GM23338 (cell line): Measurements from ENCODE around the gene CACTIN. TPM values are rescaled to one million over a fixed set of nuclear protein-coding genes. Genes with fewer than 3 reads are reported as not detected.

Experiments
- ATAC-seq: fragments of 200-7000 bp; cut with Tn5 transposase; 3 replicates; pipeline ENCODE4 v1.9.1; 2020
- DNase-seq: peaks from one replicate; pipeline ENCODE4 v3.0.0-alpha.2; 2015; ENCODE audit warnings: low spot score
- H2AFZ ChIP-seq: fragments of 200-600 bp; sonication (generic); 2 replicates; pipeline ENCODE4 v1.8.0; 2016; ENCODE audit warnings: antibody characterized with exemption, mild to moderate bottlenecking, moderate library complexity
- H3F3A ChIP-seq: fragments of 200-600 bp; sonication (generic); replicated peaks from 2 replicates; pipeline ENCODE4 v1.8.0; 2017; ENCODE audit warnings: antibody characterized with exemption, mixed run types, low read depth
- H3K27ac ChIP-seq: fragments of 200-600 bp; sonication (generic); 2 replicates; pipeline ENCODE4 v1.6.1; 2016; ENCODE audit warnings: low read depth
- H3K27me3 ChIP-seq: fragments of 200-600 bp; sonication (generic); 2 replicates; pipeline ENCODE4 v1.8.0; 2016; ENCODE audit warnings: mild to moderate bottlenecking, mixed run types, moderate library complexity; ENCODE audit not compliant: insufficient read depth
- H3K36me3 ChIP-seq: fragments of 200-600 bp; sonication (generic); 2 replicates; pipeline ENCODE4 v1.8.0; 2016; ENCODE audit warnings: mild to moderate bottlenecking; ENCODE audit not compliant: insufficient read depth
- H3K4me1 ChIP-seq: fragments of 200-600 bp; sonication (generic); 2 replicates; pipeline ENCODE4 v1.8.0; 2016; ENCODE audit warnings: mild to moderate bottlenecking, moderate library complexity; ENCODE audit not compliant: insufficient read depth
- H3K4me2 ChIP-seq: fragments of 200-600 bp; sonication (generic); 2 replicates; pipeline ENCODE4 v1.7.1; 2017; ENCODE audit warnings: mixed run types
- H3K4me3 ChIP-seq: fragments of 200-600 bp; sonication (generic); 2 replicates; pipeline ENCODE4 v1.6.1; 2016; ENCODE audit warnings: mixed run types
- H3K79me2 ChIP-seq: fragments of 200-600 bp; sonication (generic); replicated peaks from 2 replicates; pipeline ENCODE4 v1.8.0; 2017; ENCODE audit warnings: mild to moderate bottlenecking; ENCODE audit not compliant: insufficient read depth
- H3K9me2 ChIP-seq: fragments of 200-600 bp; sonication (generic); 2 replicates; pipeline ENCODE4 v1.8.0; 2017; ENCODE audit not compliant: insufficient read depth
- H4K20me1 ChIP-seq: fragments of 200-600 bp; sonication (generic); replicated peaks from 2 replicates; pipeline ENCODE4 v1.8.0; 2017; ENCODE audit warnings: mild to moderate bottlenecking; ENCODE audit not compliant: insufficient read depth
- H3K27ac Mint-ChIP-seq: 2 replicates; pipeline ENCODE4 v1.8.0; 2020; ENCODE audit warnings: inconsistent platforms, mild to moderate bottlenecking, moderate library complexity, mixed read lengths
- H3K27me3 Mint-ChIP-seq: 3 replicates; pipeline ENCODE4 v1.8.0; 2022; ENCODE audit warnings: low read depth, mild to moderate bottlenecking, moderate library complexity, mixed read lengths, inconsistent platforms; ENCODE audit not compliant: insufficient read depth, poor library complexity
- H3K36me3 Mint-ChIP-seq: 3 replicates; pipeline ENCODE4 v1.8.0; 2021; ENCODE audit warnings: low read depth, mild to moderate bottlenecking, inconsistent platforms, moderate library complexity, mixed read lengths
- H3K4me1 Mint-ChIP-seq: 3 replicates; pipeline ENCODE4 v1.8.0; 2020; ENCODE audit warnings: mild to moderate bottlenecking, inconsistent platforms, mixed read lengths
- H3K4me3 Mint-ChIP-seq: 3 replicates; pipeline ENCODE4 v1.8.0; 2021; ENCODE audit warnings: moderate library complexity, mild to moderate bottlenecking, inconsistent platforms, mixed read lengths
- H3K9me3 Mint-ChIP-seq: 3 replicates; pipeline ENCODE4 v1.8.0; 2020; ENCODE audit warnings: moderate library complexity, mild to moderate bottlenecking, inconsistent platforms, mixed read lengths
- CREB1 ChIP-seq: fragments of 250-450 bp; sonication (Bioruptor Pico); IDR thresholded peaks from 2 replicates; pipeline ENCODE4 v1.5.0; 2020; ENCODE audit warnings: low read depth, mild to moderate bottlenecking, moderate library complexity
- EZH2 ChIP-seq: fragments of 200-600 bp; sonication (generic); IDR thresholded peaks from one replicate; pipeline ENCODE4 v1.8.0; 2017; ENCODE audit warnings: antibody characterized with exemption, mild to moderate bottlenecking, low read depth; ENCODE audit not compliant: unreplicated experiment
- EZH2phosphoT487 ChIP-seq: fragments of 200-600 bp; sonication (generic); IDR thresholded peaks from one replicate; pipeline ENCODE4 v1.8.1; 2018; ENCODE audit warnings: antibody characterized with exemption; ENCODE audit not compliant: unreplicated experiment
- JUNB ChIP-seq: IDR thresholded peaks from one replicate; pipeline ENCODE4 v1.6.1; 2016; ENCODE audit warnings: antibody characterized with exemption; ENCODE audit not compliant: unreplicated experiment
- NANOG ChIP-seq: IDR thresholded peaks from 2 replicates; pipeline ENCODE4 v1.6.1; 2016; ENCODE audit warnings: antibody characterized with exemption, borderline replicate concordance
- POLR2AphosphoS5 ChIP-seq: IDR thresholded peaks from 2 replicates; pipeline ENCODE4 v1.6.1; 2016; ENCODE audit warnings: antibody characterized with exemption, low read depth
- STAT1 ChIP-seq: IDR thresholded peaks from one replicate; pipeline ENCODE4 v1.6.1; 2016; ENCODE audit warnings: antibody characterized with exemption; ENCODE audit not compliant: unreplicated experiment
- ZNF114 ChIP-seq: fragments of 250-450 bp; sonication (Bioruptor Pico); IDR thresholded peaks from 2 replicates; pipeline ENCODE4 v1.5.0; 2020; ENCODE audit warnings: mild to moderate bottlenecking, moderate library complexity
- polyA plus RNA-seq: library from polyadenylated mRNA; unstranded; fragments of >200 nt; fragmentation: Nextera tagmentation; extraction: Ambion mirVana; gene quantifications from 2 replicates; pipeline ENCODE4 v1.2.1, GENCODE V29; 2016
- total RNA-seq: library from RNA; depleted of rRNA; stranded (reverse); fragments of >200 nt; shearing (Covaris generic); gene quantifications from 2 replicates; pipeline ENCODE4 v1.2.3, GENCODE V29; 2014
- TF ChIP-seq, protein P1 (sequence below): IDR thresholded peaks from 2 replicates; pipeline ENCODE4 v1.6.1; 2016; ENCODE audit warnings: antibody characterized with exemption
- TF ChIP-seq, protein P2 (sequence below): IDR thresholded peaks from one replicate; pipeline ENCODE4 v1.6.1; 2018; ENCODE audit warnings: antibody characterized with exemption; ENCODE audit not compliant: unreplicated experiment
- TF ChIP-seq, protein P3 (sequence below): fragments of 250-450 bp; sonication (Bioruptor Pico); IDR thresholded peaks from 2 replicates; pipeline ENCODE4 v1.5.0; 2020; ENCODE audit warnings: mild to moderate bottlenecking, moderate library complexity

The CACTIN gene
- total and polyA plus RNA-seq, 2 experiments from 2014 or later, result 14.3 to 47.4 TPM

DNA sequence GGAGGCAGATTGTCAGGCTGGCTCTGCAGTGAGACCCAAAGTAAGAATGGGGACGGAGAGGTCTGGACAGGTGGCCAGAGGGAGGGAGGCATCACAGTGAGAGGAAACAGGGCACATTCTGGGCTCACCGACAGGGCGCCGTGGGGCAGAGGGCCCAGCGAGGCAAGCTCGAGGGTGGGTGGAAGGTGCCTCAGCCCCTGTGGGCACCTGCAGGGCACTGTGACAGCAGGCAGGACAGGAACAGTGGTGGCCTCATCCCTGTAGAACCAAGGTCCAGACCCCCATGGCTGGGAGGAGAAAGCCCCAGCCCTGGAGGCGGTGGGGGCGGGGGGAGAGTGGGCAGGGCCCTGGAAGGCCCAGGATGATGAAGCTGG lies 46.0 kb upstream of the CACTIN start (continued):
- TF ChIP-seq, protein P1, sequence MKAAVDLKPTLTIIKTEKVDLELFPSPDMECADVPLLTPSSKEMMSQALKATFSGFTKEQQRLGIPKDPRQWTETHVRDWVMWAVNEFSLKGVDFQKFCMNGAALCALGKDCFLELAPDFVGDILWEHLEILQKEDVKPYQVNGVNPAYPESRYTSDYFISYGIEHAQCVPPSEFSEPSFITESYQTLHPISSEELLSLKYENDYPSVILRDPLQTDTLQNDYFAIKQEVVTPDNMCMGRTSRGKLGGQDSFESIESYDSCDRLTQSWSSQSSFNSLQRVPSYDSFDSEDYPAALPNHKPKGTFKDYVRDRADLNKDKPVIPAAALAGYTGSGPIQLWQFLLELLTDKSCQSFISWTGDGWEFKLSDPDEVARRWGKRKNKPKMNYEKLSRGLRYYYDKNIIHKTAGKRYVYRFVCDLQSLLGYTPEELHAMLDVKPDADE, result no peak
- TF ChIP-seq, protein P2, sequence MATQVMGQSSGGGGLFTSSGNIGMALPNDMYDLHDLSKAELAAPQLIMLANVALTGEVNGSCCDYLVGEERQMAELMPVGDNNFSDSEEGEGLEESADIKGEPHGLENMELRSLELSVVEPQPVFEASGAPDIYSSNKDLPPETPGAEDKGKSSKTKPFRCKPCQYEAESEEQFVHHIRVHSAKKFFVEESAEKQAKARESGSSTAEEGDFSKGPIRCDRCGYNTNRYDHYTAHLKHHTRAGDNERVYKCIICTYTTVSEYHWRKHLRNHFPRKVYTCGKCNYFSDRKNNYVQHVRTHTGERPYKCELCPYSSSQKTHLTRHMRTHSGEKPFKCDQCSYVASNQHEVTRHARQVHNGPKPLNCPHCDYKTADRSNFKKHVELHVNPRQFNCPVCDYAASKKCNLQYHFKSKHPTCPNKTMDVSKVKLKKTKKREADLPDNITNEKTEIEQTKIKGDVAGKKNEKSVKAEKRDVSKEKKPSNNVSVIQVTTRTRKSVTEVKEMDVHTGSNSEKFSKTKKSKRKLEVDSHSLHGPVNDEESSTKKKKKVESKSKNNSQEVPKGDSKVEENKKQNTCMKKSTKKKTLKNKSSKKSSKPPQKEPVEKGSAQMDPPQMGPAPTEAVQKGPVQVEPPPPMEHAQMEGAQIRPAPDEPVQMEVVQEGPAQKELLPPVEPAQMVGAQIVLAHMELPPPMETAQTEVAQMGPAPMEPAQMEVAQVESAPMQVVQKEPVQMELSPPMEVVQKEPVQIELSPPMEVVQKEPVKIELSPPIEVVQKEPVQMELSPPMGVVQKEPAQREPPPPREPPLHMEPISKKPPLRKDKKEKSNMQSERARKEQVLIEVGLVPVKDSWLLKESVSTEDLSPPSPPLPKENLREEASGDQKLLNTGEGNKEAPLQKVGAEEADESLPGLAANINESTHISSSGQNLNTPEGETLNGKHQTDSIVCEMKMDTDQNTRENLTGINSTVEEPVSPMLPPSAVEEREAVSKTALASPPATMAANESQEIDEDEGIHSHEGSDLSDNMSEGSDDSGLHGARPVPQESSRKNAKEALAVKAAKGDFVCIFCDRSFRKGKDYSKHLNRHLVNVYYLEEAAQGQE, result no peak
- no peak for TF ChIP-seq EZH2phosphoT487
- no peak for TF ChIP-seq CREB1

DNA sequence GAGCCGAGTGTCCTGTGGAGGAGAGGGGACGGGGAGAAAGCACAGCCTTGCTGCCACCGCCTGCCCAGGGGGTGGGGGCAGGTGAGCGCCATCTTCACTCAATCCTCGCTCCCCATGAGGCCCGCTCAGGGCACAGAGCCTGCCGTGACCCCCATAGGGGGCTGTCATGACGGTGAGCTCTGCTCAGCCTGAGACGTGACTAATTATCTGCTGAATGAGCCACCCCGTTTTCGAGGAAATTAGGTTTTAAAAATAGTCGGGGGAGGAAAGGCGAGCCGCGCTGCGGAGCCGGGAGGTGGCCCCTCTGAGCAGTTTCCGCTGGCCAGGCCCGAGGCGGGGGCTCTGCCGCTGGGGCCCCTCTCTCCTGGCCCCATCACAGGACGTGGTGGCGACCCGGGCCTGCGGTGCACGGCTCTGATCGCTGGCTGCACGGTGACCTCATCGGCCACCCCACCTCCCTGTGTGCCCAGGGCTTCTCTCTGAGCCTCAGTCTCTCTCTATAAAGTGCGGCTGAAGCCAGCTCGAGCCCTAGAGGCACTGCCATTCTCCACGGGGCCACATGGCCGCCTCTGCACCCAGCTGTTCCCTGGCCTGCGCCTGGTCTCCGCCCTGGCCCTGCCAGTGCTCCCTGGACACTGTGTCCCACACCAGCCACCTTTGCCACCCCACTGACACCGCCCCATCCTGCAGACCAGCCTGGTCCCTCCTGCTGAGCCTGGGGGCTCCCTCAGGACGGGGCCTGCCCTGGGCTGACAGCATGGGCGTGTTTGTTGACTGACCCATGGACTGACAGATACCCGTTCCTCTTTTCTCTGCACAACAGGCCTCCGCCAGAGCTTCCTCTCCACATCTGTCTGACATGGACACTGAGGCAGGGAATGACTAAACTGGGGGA lies 45.3 kb upstream of the CACTIN start:
- peaks cover 17% of the 10 kb centered on the region for H3K4me1 Mint-ChIP-seq
- no peaks in the 10 kb centered on the region for H3K9me3 Mint-ChIP-seq
- no peak overlapping the region for H3K27ac ChIP-seq
- H3K9me2 ChIP-seq, result no peaks in the 10 kb centered on the region
- H4K20me1 ChIP-seq, result peaks cover 3% of the 10 kb centered on the region; the same call in 1 of the 2 replicates
- H3K27me3 Mint-ChIP-seq, result peaks cover 13% of the 10 kb centered on the region
- no peaks in the 10 kb centered on the region for H3K36me3 ChIP-seq
- no peaks in the 10 kb centered on the region for H3K27me3 ChIP-seq
- no peak overlapping the region for H3K4me2 ChIP-seq
- ATAC-seq (peak; percentile 11), DNase-seq (no peak)
- peaks cover 3% of the 10 kb centered on the region; the same call in 1 of the 3 replicates for H3K36me3 Mint-ChIP-seq
- H3K79me2 ChIP-seq, result peaks cover 16% of the 10 kb centered on the region; the same call in 1 of the 2 replicates
- H3F3A ChIP-seq, result no peaks in the 10 kb centered on the region
- peaks cover 6% of the 10 kb centered on the region; the same call in 1 of the 2 replicates for H3K4me1 ChIP-seq
- no peak overlapping the region for H2AFZ ChIP-seq
- H3K4me3 Mint-ChIP-seq, result no peak overlapping the region
- H3K4me3 ChIP-seq, result no peak overlapping the region
- H3K27ac Mint-ChIP-seq, result peak overlapping the region; percentile 65
- no peak for TF ChIP-seq ZNF114 (CRISPR knock-in tag)
- TF ChIP-seq CREB1, result no peak
- TF ChIP-seq EZH2phosphoT487, result no peak
- TF ChIP-seq, protein P1, result no peak
- no peak for TF ChIP-seq POLR2AphosphoS5
- TF ChIP-seq, protein P3, sequence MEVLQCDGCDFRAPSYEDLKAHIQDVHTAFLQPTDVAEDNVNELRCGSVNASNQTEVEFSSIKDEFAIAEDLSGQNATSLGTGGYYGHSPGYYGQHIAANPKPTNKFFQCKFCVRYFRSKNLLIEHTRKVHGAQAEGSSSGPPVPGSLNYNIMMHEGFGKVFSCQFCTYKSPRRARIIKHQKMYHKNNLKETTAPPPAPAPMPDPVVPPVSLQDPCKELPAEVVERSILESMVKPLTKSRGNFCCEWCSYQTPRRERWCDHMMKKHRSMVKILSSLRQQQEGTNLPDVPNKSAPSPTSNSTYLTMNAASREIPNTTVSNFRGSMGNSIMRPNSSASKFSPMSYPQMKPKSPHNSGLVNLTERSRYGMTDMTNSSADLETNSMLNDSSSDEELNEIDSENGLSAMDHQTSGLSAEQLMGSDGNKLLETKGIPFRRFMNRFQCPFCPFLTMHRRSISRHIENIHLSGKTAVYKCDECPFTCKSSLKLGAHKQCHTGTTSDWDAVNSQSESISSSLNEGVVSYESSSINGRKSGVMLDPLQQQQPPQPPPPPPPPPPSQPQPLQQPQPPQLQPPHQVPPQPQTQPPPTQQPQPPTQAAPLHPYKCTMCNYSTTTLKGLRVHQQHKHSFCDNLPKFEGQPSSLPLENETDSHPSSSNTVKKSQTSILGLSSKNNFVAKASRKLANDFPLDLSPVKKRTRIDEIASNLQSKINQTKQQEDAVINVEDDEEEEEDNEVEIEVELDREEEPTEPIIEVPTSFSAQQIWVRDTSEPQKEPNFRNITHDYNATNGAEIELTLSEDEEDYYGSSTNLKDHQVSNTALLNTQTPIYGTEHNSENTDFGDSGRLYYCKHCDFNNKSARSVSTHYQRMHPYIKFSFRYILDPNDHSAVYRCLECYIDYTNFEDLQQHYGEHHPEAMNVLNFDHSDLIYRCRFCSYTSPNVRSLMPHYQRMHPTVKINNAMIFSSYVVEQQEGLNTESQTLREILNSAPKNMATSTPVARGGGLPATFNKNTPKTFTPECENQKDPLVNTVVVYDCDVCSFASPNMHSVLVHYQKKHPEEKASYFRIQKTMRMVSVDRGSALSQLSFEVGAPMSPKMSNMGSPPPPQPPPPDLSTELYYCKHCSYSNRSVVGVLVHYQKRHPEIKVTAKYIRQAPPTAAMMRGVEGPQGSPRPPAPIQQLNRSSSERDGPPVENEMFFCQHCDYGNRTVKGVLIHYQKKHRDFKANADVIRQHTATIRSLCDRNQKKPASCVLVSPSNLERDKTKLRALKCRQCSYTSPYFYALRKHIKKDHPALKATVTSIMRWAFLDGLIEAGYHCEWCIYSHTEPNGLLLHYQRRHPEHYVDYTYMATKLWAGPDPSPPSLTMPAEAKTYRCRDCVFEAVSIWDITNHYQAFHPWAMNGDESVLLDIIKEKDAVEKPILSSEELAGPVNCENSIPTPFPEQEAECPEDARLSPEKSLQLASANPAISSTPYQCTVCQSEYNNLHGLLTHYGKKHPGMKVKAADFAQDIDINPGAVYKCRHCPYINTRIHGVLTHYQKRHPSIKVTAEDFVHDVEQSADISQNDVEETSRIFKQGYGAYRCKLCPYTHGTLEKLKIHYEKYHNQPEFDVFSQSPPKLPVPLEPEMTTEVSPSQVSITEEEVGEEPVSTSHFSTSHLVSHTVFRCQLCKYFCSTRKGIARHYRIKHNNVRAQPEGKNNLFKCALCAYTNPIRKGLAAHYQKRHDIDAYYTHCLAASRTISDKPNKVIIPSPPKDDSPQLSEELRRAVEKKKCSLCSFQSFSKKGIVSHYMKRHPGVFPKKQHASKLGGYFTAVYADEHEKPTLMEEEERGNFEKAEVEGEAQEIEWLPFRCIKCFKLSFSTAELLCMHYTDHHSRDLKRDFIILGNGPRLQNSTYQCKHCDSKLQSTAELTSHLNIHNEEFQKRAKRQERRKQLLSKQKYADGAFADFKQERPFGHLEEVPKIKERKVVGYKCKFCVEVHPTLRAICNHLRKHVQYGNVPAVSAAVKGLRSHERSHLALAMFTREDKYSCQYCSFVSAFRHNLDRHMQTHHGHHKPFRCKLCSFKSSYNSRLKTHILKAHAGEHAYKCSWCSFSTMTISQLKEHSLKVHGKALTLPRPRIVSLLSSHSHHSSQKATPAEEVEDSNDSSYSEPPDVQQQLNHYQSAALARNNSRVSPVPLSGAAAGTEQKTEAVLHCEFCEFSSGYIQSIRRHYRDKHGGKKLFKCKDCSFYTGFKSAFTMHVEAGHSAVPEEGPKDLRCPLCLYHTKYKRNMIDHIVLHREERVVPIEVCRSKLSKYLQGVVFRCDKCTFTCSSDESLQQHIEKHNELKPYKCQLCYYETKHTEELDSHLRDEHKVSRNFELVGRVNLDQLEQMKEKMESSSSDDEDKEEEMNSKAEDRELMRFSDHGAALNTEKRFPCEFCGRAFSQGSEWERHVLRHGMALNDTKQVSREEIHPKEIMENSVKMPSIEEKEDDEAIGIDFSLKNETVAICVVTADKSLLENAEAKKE (CRISPR knock-in tag), result no peak
- TF ChIP-seq EZH2, result no peak
- no peak for TF ChIP-seq NANOG
- TF ChIP-seq STAT1, result no peak
- TF ChIP-seq JUNB, result no peak
